WERI-Rb-1 (cell line): ENCODE results near the gene DECR2.

Source experiments
- DNase-seq: peaks from one replicate; pipeline ENCODE4 v3.0.0-alpha.2; 2020
- H3K27ac ChIP-seq: fragments of 250-450 bp; sonication (Bioruptor Pico); 2 replicates; pipeline ENCODE4 v1.5.1; 2020; ENCODE audit warnings: mild to moderate bottlenecking, moderate library complexity
- H3K27me3 ChIP-seq: fragments of 250-450 bp; sonication (Bioruptor Pico); 2 replicates; pipeline ENCODE4 v1.5.1; 2021; ENCODE audit warnings: mild to moderate bottlenecking, low read depth, moderate library complexity; ENCODE audit not compliant: insufficient read depth, severe bottlenecking
- H3K36me3 ChIP-seq: fragments of 250-450 bp; sonication (Bioruptor Pico); 2 replicates; pipeline ENCODE4 v1.5.1; 2020; ENCODE audit warnings: mild to moderate bottlenecking, moderate library complexity
- H3K4me3 ChIP-seq: 2 replicates; pipeline ENCODE4 v1.5.1; 2011; ENCODE audit warnings: low read depth, mild to moderate bottlenecking, control low read depth, low read length
- H3K9me3 ChIP-seq: fragments of 250-450 bp; sonication (Bioruptor Pico); 2 replicates; pipeline ENCODE4 v1.5.1; 2021; ENCODE audit warnings: mild to moderate bottlenecking, moderate library complexity; ENCODE audit not compliant: severe bottlenecking
- CTCF ChIP-seq: IDR thresholded peaks from 2 replicates; pipeline ENCODE4 v1.5.1; 2011; ENCODE audit warnings: low read depth, mild to moderate bottlenecking, control low read depth, inconsistent platforms, low read length

DECR2 gene

GRCh38 chr16:426906-427249, 25.2 kb downstream of the DECR2 start:
- Histone ChIP-seq H3K9me3 (no peaks in the 10 kb centered on the region), H3K27me3 (no peaks in the 10 kb centered on the region), H3K27ac (peak overlapping the region; percentile 22; the same call in 1 of the 2 replicates), H3K4me3 (peak overlapping the region; percentile 80), H3K36me3 (peaks cover 16% of the 10 kb centered on the region)
- DNase-seq: no peak
- TF ChIP-seq CTCF: no peak

GRCh38 chr16:427250-427649, 25.6 kb downstream of the DECR2 start:
- no peak for DNase-seq
- Histone ChIP-seq H3K36me3 (peaks cover 16% of the 10 kb centered on the region), H3K4me3 (peak overlapping the region; percentile 80), H3K27ac (no peak overlapping the region), H3K9me3 (no peaks in the 10 kb centered on the region), H3K27me3 (no peaks in the 10 kb centered on the region)
- TF ChIP-seq CTCF: no peak

GRCh38 chr16:430904-431303, 29.2 kb downstream of the DECR2 start:
- no peak for TF ChIP-seq CTCF
- no peaks in the 10 kb centered on the region for H3K27me3 ChIP-seq

GRCh38 chr16:440627-441026, 38.9 kb downstream of the DECR2 start:
- Histone ChIP-seq H3K4me3 (no peak overlapping the region), H3K27ac (no peak overlapping the region), H3K36me3 (peaks cover 13% of the 10 kb centered on the region), H3K9me3 (no peaks in the 10 kb centered on the region), H3K27me3 (no peaks in the 10 kb centered on the region)
- no peak for TF ChIP-seq CTCF
- no peak for DNase-seq

More at GRCh38 chr16:430904-431303, 29.2 kb downstream of the DECR2 start:
- no peak overlapping the region for H3K4me3 ChIP-seq
- H3K36me3 ChIP-seq: peaks cover 28% of the 10 kb centered on the region
- H3K9me3 ChIP-seq: no peaks in the 10 kb centered on the region
- no peak overlapping the region for H3K27ac ChIP-seq
- no peak for DNase-seq

GRCh38 chr16:441447-441846, 39.8 kb downstream of the DECR2 start:
- H3K9me3 ChIP-seq: no peaks in the 10 kb centered on the region
- no peak overlapping the region for H3K27ac ChIP-seq
- TF ChIP-seq CTCF: no peak
- no peak for DNase-seq
- no peaks in the 10 kb centered on the region for H3K27me3 ChIP-seq
- no peak overlapping the region for H3K4me3 ChIP-seq
- peaks cover 11% of the 10 kb centered on the region for H3K36me3 ChIP-seq

GRCh38 chr16:442976-443375, 41.3 kb downstream of the DECR2 start:
- TF ChIP-seq CTCF: no peak
- DNase-seq: no peak
- peaks cover 11% of the 10 kb centered on the region for H3K36me3 ChIP-seq
- no peaks in the 10 kb centered on the region for H3K9me3 ChIP-seq
- H3K4me3 ChIP-seq: no peak overlapping the region
- H3K27me3 ChIP-seq: no peaks in the 10 kb centered on the region
- H3K27ac ChIP-seq: no peak overlapping the region
